Mesothelial cell of epicardium (in vitro differentiated cells): ENCODE results near the gene AMFR. TPM values are rescaled to one million over a fixed set of nuclear protein-coding genes. Genes with fewer than 3 reads are reported as not detected.
A peak's percentile ranks its signal among the peaks of the same experiment; 100 is the strongest.

Experiments used
- DNase-seq, 2 experiments: peaks; one replicate each; pipeline ENCODE4 v3.0.0; 2021; ENCODE audit warnings: low spot score in 2 of 2; ENCODE audit not compliant: unreplicated experiment in 2 of 2
- H3K27ac Mint-ChIP-seq: 2 replicates; pipeline ENCODE4 v1.8.0; 2021; ENCODE audit warnings: mixed read lengths
- H3K27me3 Mint-ChIP-seq: 2 replicates; pipeline ENCODE4 v1.8.0; 2021; ENCODE audit warnings: low read depth, mixed read lengths
- H3K36me3 Mint-ChIP-seq: 2 replicates; pipeline ENCODE4 v1.8.0; 2021; ENCODE audit warnings: mixed read lengths
- H3K4me1 Mint-ChIP-seq: 2 replicates; pipeline ENCODE4 v1.8.0; 2021; ENCODE audit warnings: mixed read lengths
- H3K4me3 Mint-ChIP-seq: 2 replicates; pipeline ENCODE4 v1.8.0; 2021; ENCODE audit warnings: mild to moderate bottlenecking, moderate library complexity, mixed read lengths
- H3K9me3 Mint-ChIP-seq: 2 replicates; pipeline ENCODE4 v1.8.0; 2021; ENCODE audit warnings: mixed read lengths
- total RNA-seq: library from RNA; stranded (reverse); gene quantifications from 3 replicates; pipeline ENCODE4 v1.2.1, GENCODE V29; 2021
- TF ChIP-seq, protein P1 (sequence below): fragments of 200-600 bp; sonication (generic); IDR thresholded peaks from one replicate; pipeline ENCODE4 v1.5.0; 2021; ENCODE audit warnings: antibody characterized with exemption; ENCODE audit not compliant: unreplicated experiment

Gene AMFR
- total RNA-seq, 1 donor from 2014 or later, result 60.0 TPM

DNA sequence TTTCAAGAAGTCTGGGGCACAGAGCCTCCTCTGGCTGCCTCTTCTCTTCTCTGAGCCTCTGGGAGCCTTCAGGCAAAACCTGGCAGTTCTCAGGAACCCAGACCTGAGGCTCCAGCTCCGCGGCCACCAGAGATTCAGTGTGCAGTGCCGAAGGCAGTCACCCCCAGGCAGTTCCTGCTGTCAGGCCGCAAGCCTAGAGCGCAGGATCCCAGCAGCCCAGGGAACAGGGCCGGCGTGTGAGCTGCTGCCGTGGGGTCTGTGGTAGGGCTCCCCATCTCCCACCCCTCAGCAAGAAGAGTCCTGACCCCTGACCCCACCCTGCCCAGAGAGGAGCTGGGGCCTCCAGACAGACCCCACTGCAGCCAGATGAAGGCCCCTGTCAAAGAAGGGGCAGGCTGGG is 78.2 kb downstream of the AMFR start:
- Mint-ChIP-seq H3K27ac (no peak overlapping the region), H3K4me1 (peaks cover 14% of the 10 kb centered on the region), H3K9me3 (no peaks in the 10 kb centered on the region), H3K36me3 (no peaks in the 10 kb centered on the region), H3K4me3 (no peak overlapping the region), H3K27me3 (no peaks in the 10 kb centered on the region)
- TF ChIP-seq, protein P1, sequence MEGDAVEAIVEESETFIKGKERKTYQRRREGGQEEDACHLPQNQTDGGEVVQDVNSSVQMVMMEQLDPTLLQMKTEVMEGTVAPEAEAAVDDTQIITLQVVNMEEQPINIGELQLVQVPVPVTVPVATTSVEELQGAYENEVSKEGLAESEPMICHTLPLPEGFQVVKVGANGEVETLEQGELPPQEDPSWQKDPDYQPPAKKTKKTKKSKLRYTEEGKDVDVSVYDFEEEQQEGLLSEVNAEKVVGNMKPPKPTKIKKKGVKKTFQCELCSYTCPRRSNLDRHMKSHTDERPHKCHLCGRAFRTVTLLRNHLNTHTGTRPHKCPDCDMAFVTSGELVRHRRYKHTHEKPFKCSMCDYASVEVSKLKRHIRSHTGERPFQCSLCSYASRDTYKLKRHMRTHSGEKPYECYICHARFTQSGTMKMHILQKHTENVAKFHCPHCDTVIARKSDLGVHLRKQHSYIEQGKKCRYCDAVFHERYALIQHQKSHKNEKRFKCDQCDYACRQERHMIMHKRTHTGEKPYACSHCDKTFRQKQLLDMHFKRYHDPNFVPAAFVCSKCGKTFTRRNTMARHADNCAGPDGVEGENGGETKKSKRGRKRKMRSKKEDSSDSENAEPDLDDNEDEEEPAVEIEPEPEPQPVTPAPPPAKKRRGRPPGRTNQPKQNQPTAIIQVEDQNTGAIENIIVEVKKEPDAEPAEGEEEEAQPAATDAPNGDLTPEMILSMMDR, result no peak
- no peak for DNase-seq

DNA sequence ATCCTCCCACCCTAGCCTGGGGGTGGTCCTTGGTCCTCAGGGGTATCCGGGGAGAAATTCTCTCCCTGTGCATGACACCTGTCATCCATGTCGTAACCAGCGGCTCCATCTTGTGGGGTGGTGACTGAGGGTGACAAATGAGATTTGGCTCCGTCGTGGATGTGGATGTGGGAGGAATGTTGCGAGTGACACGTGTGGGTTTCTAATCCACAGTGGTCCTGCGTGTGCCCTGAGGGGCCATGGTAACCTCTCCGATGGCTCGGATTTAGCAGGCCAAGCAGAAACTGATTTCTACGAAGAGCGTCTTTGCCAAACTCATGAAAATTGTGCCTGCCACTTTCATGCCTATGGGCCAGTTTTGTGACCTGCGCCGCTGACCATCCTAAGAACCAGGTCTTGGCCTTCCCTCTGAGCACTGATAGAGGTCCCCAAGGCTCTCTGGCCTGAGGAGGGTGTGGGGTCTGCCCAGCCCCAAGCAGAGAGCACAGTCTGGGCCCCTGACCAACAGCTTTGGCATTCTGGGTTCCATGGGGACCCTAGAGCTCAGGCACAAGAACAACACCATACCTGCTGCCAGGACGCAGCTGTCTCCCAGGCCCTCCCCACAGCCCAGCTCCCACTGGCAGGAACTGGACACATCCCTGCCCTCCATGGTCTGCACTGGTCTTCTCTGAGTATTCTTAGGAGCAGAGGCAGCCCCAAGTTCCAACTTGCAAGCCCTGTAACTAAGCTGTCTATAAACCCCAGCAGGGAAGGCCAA is 79.0 kb downstream of the AMFR start:
- no peaks in the 10 kb centered on the region for H3K36me3 Mint-ChIP-seq
- DNase-seq, result no peak

DNA sequence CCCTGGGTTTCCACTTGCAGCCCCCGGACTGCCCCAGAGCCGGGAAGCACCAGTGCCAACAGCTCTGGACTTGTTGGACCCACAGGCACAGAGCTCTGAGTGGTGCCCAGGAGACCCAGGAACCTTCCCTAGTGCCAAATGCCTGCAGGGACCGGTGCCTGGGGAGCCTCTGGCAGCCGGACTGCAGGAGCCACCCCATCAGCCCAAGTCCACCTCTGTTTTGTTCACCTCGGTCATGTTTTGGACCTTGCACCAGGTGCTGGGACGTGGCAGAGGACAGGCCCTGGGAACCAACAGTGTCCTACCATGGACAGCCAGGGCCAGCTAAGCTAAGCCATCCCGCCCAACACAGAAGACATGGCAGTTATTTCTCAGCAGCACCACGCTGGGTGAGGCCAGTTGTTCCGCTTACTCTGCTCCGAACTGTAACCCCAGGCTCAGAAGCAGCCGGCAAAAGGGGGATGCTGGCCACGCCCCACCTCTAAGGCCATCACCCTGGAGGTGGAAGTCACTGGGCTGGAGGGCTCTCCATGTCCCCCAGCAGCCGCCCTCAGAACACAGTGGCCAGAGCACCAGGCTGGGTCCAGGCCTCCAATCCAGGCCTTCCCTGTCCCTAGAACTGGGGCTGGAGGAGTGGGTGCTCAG is 79.8 kb downstream of the AMFR start:
- no peaks in the 10 kb centered on the region for H3K36me3 Mint-ChIP-seq
- H3K27me3 Mint-ChIP-seq, result no peaks in the 10 kb centered on the region
- no peak overlapping the region for H3K4me3 Mint-ChIP-seq
- TF ChIP-seq, protein P1, result no peak
- DNase-seq, result no peak
- peaks cover 14% of the 10 kb centered on the region for H3K4me1 Mint-ChIP-seq
- no peak overlapping the region for H3K27ac Mint-ChIP-seq
- H3K9me3 Mint-ChIP-seq, result no peaks in the 10 kb centered on the region

More for the DNA sequence above, 79.0 kb downstream of the AMFR start:
- Mint-ChIP-seq H3K4me3 (no peak overlapping the region), H3K27ac (no peak overlapping the region), H3K9me3 (no peaks in the 10 kb centered on the region), H3K27me3 (no peaks in the 10 kb centered on the region), H3K4me1 (peaks cover 14% of the 10 kb centered on the region)
- TF ChIP-seq, protein P1, result no peak

DNA sequence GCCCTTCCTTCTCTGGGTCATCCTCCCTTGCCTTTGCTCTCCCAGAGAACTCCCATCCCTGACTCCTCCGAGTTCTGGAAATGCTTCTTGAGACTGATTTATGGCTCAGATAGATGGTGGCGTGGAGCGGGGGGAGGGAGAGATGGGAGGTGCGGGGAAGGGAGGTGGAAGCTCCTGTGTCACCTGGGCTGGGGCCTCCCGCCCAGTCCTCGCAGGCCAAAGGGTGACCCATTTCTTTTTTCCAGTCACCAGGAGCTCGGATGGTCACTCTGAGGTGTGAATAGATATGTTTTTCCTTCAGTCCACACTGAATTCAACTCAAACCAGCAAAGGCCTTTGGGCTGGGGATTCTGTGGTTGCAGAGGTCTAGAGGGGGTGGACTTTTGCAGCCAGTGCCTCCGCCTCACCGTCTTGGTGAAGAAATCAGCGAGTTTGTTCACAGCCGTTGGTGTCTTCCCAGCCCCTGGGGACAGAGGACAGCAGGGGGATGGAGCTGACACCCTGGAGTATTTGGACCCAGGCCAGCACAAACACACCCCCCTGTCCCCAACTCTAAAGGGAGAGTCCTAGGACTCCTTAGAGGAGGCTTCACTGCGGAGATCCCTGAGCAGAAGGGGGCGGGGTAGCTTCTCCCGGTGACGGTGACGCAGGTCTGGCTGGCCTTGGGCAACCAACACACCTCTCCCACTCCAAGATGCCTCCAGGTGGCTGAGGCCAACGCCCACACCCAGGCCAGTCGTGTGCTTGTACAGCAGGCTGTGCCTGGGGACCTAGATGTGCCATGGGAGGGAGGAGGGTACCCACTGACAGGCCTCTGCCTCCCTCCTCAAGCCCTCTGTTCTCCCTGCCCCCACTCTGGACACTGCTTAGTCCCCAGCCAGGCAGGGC is 80.6 kb downstream of the AMFR start:
- Mint-ChIP-seq H3K9me3 (no peaks in the 10 kb centered on the region), H3K27ac (peak overlapping the region; percentile 9), H3K27me3 (no peaks in the 10 kb centered on the region), H3K4me3 (no peak overlapping the region), H3K36me3 (no peaks in the 10 kb centered on the region), H3K4me1 (peaks cover 14% of the 10 kb centered on the region)
- DNase-seq, result no peak
- TF ChIP-seq, protein P1, result no peak

DNA sequence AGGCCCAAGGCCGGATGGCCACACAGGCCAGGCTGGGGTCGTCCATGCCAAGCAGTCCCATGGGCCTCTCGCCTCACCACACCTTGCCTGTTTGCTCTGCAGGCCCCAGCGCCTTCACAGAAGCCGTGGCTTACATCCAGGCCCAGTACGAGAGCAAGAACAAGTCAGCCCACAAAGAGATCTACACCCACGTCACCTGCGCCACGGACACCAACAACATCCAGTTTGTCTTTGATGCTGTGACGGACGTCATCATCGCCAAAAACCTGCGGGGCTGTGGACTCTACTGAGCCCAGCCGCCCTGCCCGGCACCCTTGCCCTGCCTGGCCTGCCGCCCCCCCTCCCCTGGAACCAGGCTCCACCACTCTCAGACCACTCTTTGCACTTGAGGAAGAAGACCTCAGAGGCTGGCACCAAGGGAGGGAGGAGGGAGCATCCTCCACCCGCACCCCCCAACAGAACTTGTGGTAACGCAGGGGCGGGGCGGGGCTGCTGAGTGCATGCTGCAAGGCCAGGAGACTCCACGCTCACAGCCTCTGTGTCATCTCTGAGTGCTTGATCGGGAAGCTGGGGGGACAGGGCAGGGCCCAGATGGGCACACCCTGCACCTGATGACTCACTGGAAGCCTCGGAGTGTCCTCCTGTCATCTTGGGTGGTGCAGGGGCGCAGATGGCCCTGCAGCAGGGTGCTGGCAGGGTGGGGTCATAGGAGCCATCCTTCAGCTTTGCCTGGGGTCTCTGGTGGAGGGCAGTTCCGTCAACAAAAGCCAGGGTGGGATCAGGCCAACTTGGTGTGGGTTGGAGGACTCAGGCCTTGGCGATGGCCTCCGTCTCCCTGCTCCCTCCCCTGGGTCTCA is 81.5 kb downstream of the AMFR start:
- Mint-ChIP-seq H3K4me3 (no peak overlapping the region), H3K27ac (peak overlapping the region; percentile 9), H3K36me3 (no peaks in the 10 kb centered on the region), H3K27me3 (no peaks in the 10 kb centered on the region), H3K9me3 (no peaks in the 10 kb centered on the region), H3K4me1 (peaks cover 14% of the 10 kb centered on the region)
- TF ChIP-seq, protein P1, result no peak
- no peak for DNase-seq
